Stimulated activated naive B cell treated with anti-CD40 and anti-IgM and Interleukin-4, amounts not matched to agents 10 μg/mL and 1 μg/mL and 100 μg/mL, for 72 hours (primary cell): Measurements from ENCODE around the gene TIMP2.

Experiments
- ATAC-seq, 2 donors: fragments of 150-1000 bp; cut with Tn5 transposase; replicated peaks; 2 replicates each; pipeline ENCODE4 v1.10.0; 2021; ENCODE audit warnings: moderate library complexity in 1 of 2
- DNase-seq: peaks from one replicate; pipeline ENCODE4 v3.0.0; 2021
- H3K27ac Mint-ChIP-seq: one replicate; pipeline ENCODE4 v1.8.0; 2022; ENCODE audit warnings: mild to moderate bottlenecking, mixed read lengths
- H3K27me3 Mint-ChIP-seq, 2 donors: one replicate each; pipeline ENCODE4 v1.8.0; 2022; ENCODE audit warnings: mixed read lengths in 2 of 2
- H3K36me3 Mint-ChIP-seq, 2 donors: one replicate each; pipeline ENCODE4 v1.8.0; 2022; ENCODE audit warnings: mixed read lengths in 2 of 2, mild to moderate bottlenecking in 1 of 2
- H3K4me1 Mint-ChIP-seq, 2 donors: one replicate each; pipeline ENCODE4 v1.8.0; 2022; ENCODE audit warnings: mixed read lengths in 2 of 2, mild to moderate bottlenecking in 1 of 2
- H3K4me3 Mint-ChIP-seq, 2 donors: one replicate each; pipeline ENCODE4 v1.8.0; 2022; ENCODE audit warnings: mild to moderate bottlenecking in 2 of 2, mixed read lengths in 2 of 2, moderate library complexity in 1 of 2
- H3K9me3 Mint-ChIP-seq, 2 donors: one replicate each; pipeline ENCODE4 v1.8.0; 2022; ENCODE audit warnings: mixed read lengths in 2 of 2, mild to moderate bottlenecking in 1 of 2

TIMP2 gene

GRCh38 chr17:78838574-78839005 is 86.6 kb downstream of the TIMP2 start:
- DNase-seq: no peak
- H3K4me3 Mint-ChIP-seq: peak overlapping the region; percentile 90
- peak overlapping the region; percentile 59 for H3K27ac Mint-ChIP-seq
- H3K9me3 Mint-ChIP-seq: no peaks in the 10 kb centered on the region
- no peak for ATAC-seq
- peaks cover 20 to 28% of the 10 kb centered on the region in 2 donors for H3K36me3 Mint-ChIP-seq
- no peaks in the 10 kb centered on the region for H3K27me3 Mint-ChIP-seq
- H3K4me1 Mint-ChIP-seq: peaks cover 28 to 42% of the 10 kb centered on the region in 2 donors

- Mint-ChIP-seq H3K27ac (no peak overlapping the region), H3K4me1 (peaks cover 26 to 30% of the 10 kb centered on the region in 2 donors), H3K36me3 (peaks cover 37 to 45% of the 10 kb centered on the region in 2 donors), H3K9me3 (no peaks in the 10 kb centered on the region), H3K27me3 (no peaks in the 10 kb centered on the region), H3K4me3 (no peak overlapping the region)
- DNase-seq (no peak), ATAC-seq (no peak)
Measured at GRCh38 chr17:78836420-78837021, 88.7 kb downstream of the TIMP2 start.

GRCh38 chr17:78834571-78834970 is 90.6 kb downstream of the TIMP2 start:
- no peak overlapping the region for H3K4me3 Mint-ChIP-seq
- H3K4me1 Mint-ChIP-seq: peaks cover 21% of the 10 kb centered on the region in 2 donors
- no peaks in the 10 kb centered on the region for H3K9me3 Mint-ChIP-seq
- H3K36me3 Mint-ChIP-seq: peaks cover 48 to 53% of the 10 kb centered on the region in 2 donors
- no peak for ATAC-seq
- no peaks in the 10 kb centered on the region for H3K27me3 Mint-ChIP-seq
- H3K27ac Mint-ChIP-seq: no peak overlapping the region
- no peak for DNase-seq

GRCh38 chr17:78832541-78832810 is 92.7 kb downstream of the TIMP2 start:
- Mint-ChIP-seq H3K36me3 (peaks cover 52 to 60% of the 10 kb centered on the region in 2 donors), H3K9me3 (no peaks in the 10 kb centered on the region), H3K4me1 (peaks cover 10 to 11% of the 10 kb centered on the region in 2 donors), H3K27ac (no peak overlapping the region), H3K4me3 (no peak overlapping the region), H3K27me3 (no peaks in the 10 kb centered on the region)
- ATAC-seq (no peak), DNase-seq (no peak)

GRCh38 chr17:78831688-78832540 is 93.3 kb downstream of the TIMP2 start:
- no peak for ATAC-seq
- no peak for DNase-seq
- no peaks in the 10 kb centered on the region for H3K27me3 Mint-ChIP-seq
- H3K4me1 Mint-ChIP-seq: peaks cover 10 to 14% of the 10 kb centered on the region in 2 donors
- H3K27ac Mint-ChIP-seq: no peak overlapping the region
- no peaks in the 10 kb centered on the region for H3K9me3 Mint-ChIP-seq
- H3K36me3 Mint-ChIP-seq: peaks cover 51 to 63% of the 10 kb centered on the region in 2 donors
- H3K4me3 Mint-ChIP-seq: no peak overlapping the region

GRCh38 chr17:78829477-78829876 is 95.7 kb downstream of the TIMP2 start:
- Mint-ChIP-seq H3K27ac (no peak overlapping the region), H3K9me3 (no peaks in the 10 kb centered on the region), H3K36me3 (peaks cover 59 to 65% of the 10 kb centered on the region in 2 donors), H3K4me3 (no peak overlapping the region), H3K27me3 (no peaks in the 10 kb centered on the region), H3K4me1 (peaks cover 5 to 15% of the 10 kb centered on the region in 2 donors)
- ATAC-seq (no peak), DNase-seq (no peak)

- peak overlapping the region; percentile 43 for H3K27ac Mint-ChIP-seq
- peaks cover 7 to 15% of the 10 kb centered on the region in 2 donors for H3K4me1 Mint-ChIP-seq
- H3K4me3 Mint-ChIP-seq: no peak overlapping the region
- DNase-seq: no peak
- ATAC-seq: no peak
- H3K36me3 Mint-ChIP-seq: peaks cover 63 to 71% of the 10 kb centered on the region in 2 donors
- H3K9me3 Mint-ChIP-seq: no peaks in the 10 kb centered on the region
- H3K27me3 Mint-ChIP-seq: no peaks in the 10 kb centered on the region
Measured at GRCh38 chr17:78828470-78829185, 96.6 kb downstream of the TIMP2 start.

GRCh38 chr17:78826836-78827509 is 98.2 kb downstream of the TIMP2 start:
- Mint-ChIP-seq H3K27me3 (no peaks in the 10 kb centered on the region), H3K4me1 (peaks cover 5 to 15% of the 10 kb centered on the region in 2 donors), H3K27ac (peak overlapping the region; percentile 7), H3K4me3 (no peak overlapping the region), H3K36me3 (peaks cover 64 to 72% of the 10 kb centered on the region in 2 donors), H3K9me3 (no peaks in the 10 kb centered on the region)
- ATAC-seq (peak in 1 of 2 donors; percentile 47), DNase-seq (no peak)

- H3K9me3 Mint-ChIP-seq: no peaks in the 10 kb centered on the region
- peaks cover 63 to 76% of the 10 kb centered on the region in 2 donors for H3K36me3 Mint-ChIP-seq
- H3K4me1 Mint-ChIP-seq: peaks cover 5 to 15% of the 10 kb centered on the region in 2 donors
- H3K4me3 Mint-ChIP-seq: no peak overlapping the region
- no peak overlapping the region for H3K27ac Mint-ChIP-seq
- ATAC-seq (no peak), DNase-seq (no peak)
- no peaks in the 10 kb centered on the region for H3K27me3 Mint-ChIP-seq
Measured at GRCh38 chr17:78826421-78826820, 98.8 kb downstream of the TIMP2 start.

- H3K4me1 Mint-ChIP-seq: peaks cover 6 to 15% of the 10 kb centered on the region in 2 donors
- ATAC-seq (no peak), DNase-seq (no peak)
- peaks cover 65 to 81% of the 10 kb centered on the region in 2 donors for H3K36me3 Mint-ChIP-seq
- H3K9me3 Mint-ChIP-seq: no peaks in the 10 kb centered on the region
- no peak overlapping the region for H3K4me3 Mint-ChIP-seq
- H3K27ac Mint-ChIP-seq: no peak overlapping the region
- no peaks in the 10 kb centered on the region for H3K27me3 Mint-ChIP-seq
Measured at GRCh38 chr17:78825696-78826095, 99.5 kb downstream of the TIMP2 start.

GRCh38 chr17:78824240-78824639 is 100.9 kb downstream of the TIMP2 start:
- peaks cover 8 to 24% of the 10 kb centered on the region in 2 donors for H3K4me1 Mint-ChIP-seq
- no peaks in the 10 kb centered on the region for H3K27me3 Mint-ChIP-seq
- ATAC-seq (no peak), DNase-seq (no peak)
- H3K4me3 Mint-ChIP-seq: no peak overlapping the region
- H3K27ac Mint-ChIP-seq: no peak overlapping the region
- H3K36me3 Mint-ChIP-seq: peaks cover 64 to 86% of the 10 kb centered on the region in 2 donors
- no peaks in the 10 kb centered on the region for H3K9me3 Mint-ChIP-seq

GRCh38 chr17:78823282-78824046 is 101.7 kb downstream of the TIMP2 start:
- peaks cover 69 to 87% of the 10 kb centered on the region in 2 donors for H3K36me3 Mint-ChIP-seq
- H3K4me3 Mint-ChIP-seq: no peak overlapping the region
- no peak for ATAC-seq
- no peaks in the 10 kb centered on the region for H3K9me3 Mint-ChIP-seq
- DNase-seq: no peak
- H3K27me3 Mint-ChIP-seq: no peaks in the 10 kb centered on the region
- H3K4me1 Mint-ChIP-seq: peaks cover 12 to 30% of the 10 kb centered on the region in 2 donors
- H3K27ac Mint-ChIP-seq: peak overlapping the region; percentile 65

GRCh38 chr17:78822552-78822951 is 102.6 kb downstream of the TIMP2 start:
- peaks cover 64 to 81% of the 10 kb centered on the region in 2 donors for H3K36me3 Mint-ChIP-seq
- H3K9me3 Mint-ChIP-seq: no peaks in the 10 kb centered on the region
- ATAC-seq (no peak), DNase-seq (no peak)
- H3K4me3 Mint-ChIP-seq: no peak overlapping the region
- H3K4me1 Mint-ChIP-seq: peaks cover 10 to 26% of the 10 kb centered on the region in 2 donors
- no peaks in the 10 kb centered on the region for H3K27me3 Mint-ChIP-seq
- H3K27ac Mint-ChIP-seq: peak overlapping the region; percentile 14
